Measurements from ENCODE around the gene CCN6. TPM values are rescaled to one million over a fixed set of nuclear protein-coding genes. Genes with fewer than 3 reads are reported as not detected.

CCN6 gene
- total and polyA plus RNA-seq, 10 donors: 0.03 TPM; not detected in 9

GRCh38 chr6:112031960-112032359 lies 21.9 kb upstream of the CCN6 start:
- no peak for DNase-seq
- H3K4me3 ChIP-seq: no peak overlapping the region
- H3K9me3 ChIP-seq: no peaks in the 10 kb centered on the region
- TF ChIP-seq POLR2AphosphoS5 (IDR thresholded peaks at IDR 0.05) (no peak), CTCF (IDR thresholded peaks at IDR 0.05 in 8 of 11, conservative IDR thresholded peaks at IDR 0.05 in 3 of 11) (no peak), POLR2A (IDR thresholded peaks at IDR 0.05) (no peak)
- 87 to 96% (median 92%) methylated on average over 6 of the region's 6 CpGs for WGBS, 5 donors
- H3K4me1 ChIP-seq: peaks cover 5 to 37% (median 18%) of the 10 kb centered on the region in 6 donors
- no peak overlapping the region for H3K27ac ChIP-seq
- no peaks in the 10 kb centered on the region for H3K36me3 ChIP-seq
- H3K27me3 ChIP-seq (replicated peaks in 1 of 7): no peaks in the 10 kb centered on the region
- intact Hi-C loops (cut with DNase I; ENCODE audit: low total_unique reads): no loop called here

GRCh38 chr6:112032728-112033127 lies 21.2 kb upstream of the CCN6 start:
- H3K4me1 ChIP-seq: peaks cover 5 to 29% (median 17%) of the 10 kb centered on the region in 6 donors
- TF ChIP-seq POLR2AphosphoS5 (IDR thresholded peaks at IDR 0.05) (no peak), POLR2A (IDR thresholded peaks at IDR 0.05) (no peak)
- H3K27ac ChIP-seq: no peak overlapping the region
- WGBS, 5 donors: 88 to 94% (median 90%) methylated on average over 6 of the region's 6 CpGs
- H3K9me3 ChIP-seq: no peaks in the 10 kb centered on the region
- no peak overlapping the region for H3K4me3 ChIP-seq
- H3K36me3 ChIP-seq: no peaks in the 10 kb centered on the region
- intact Hi-C loops (cut with DNase I; ENCODE audit: low total_unique reads): no loop called here
- no peak for DNase-seq
- H3K27me3 ChIP-seq (replicated peaks in 1 of 7): no peaks in the 10 kb centered on the region

- no peak for DNase-seq
- H3K27ac ChIP-seq: no peak overlapping the region
- no peaks in the 10 kb centered on the region for H3K27me3 ChIP-seq (replicated peaks in 1 of 7)
- peaks cover 0 to 17% (median 4%) of the 10 kb centered on the region in 6 donors for H3K4me1 ChIP-seq
- H3K36me3 ChIP-seq: no peaks in the 10 kb centered on the region
- intact Hi-C loops (cut with DNase I; ENCODE audit: low total_unique reads): no loop called here
- H3K9me3 ChIP-seq: no peaks in the 10 kb centered on the region
- H3K4me3 ChIP-seq: no peak overlapping the region
- TF ChIP-seq POLR2A (IDR thresholded peaks at IDR 0.05) (no peak), POLR2AphosphoS5 (IDR thresholded peaks at IDR 0.05) (no peak), CTCF (IDR thresholded peaks at IDR 0.05 in 8 of 11, conservative IDR thresholded peaks at IDR 0.05 in 3 of 11) (no peak)
- WGBS, 5 donors: 74 to 77% (median 76%) methylated on average over 6 of the region's 6 CpGs
Observed at GRCh38 chr6:112033791-112034615, 19.9 kb upstream of the CCN6 start.

- H3K4me1 ChIP-seq: peaks cover 0 to 11% (median 0%) of the 10 kb centered on the region in 6 donors
- WGBS, 5 donors: 91 to 95% (median 92%) methylated on average over 4 of the region's 4 CpGs
- H3K27ac ChIP-seq: no peak overlapping the region
- H3K9me3 ChIP-seq: no peaks in the 10 kb centered on the region
- H3K4me3 ChIP-seq: no peak overlapping the region
- intact Hi-C loops (cut with DNase I; ENCODE audit: low total_unique reads): no loop called here
- H3K36me3 ChIP-seq: no peaks in the 10 kb centered on the region
- TF ChIP-seq POLR2A (IDR thresholded peaks at IDR 0.05) (no peak), CTCF (IDR thresholded peaks at IDR 0.05 in 8 of 11, conservative IDR thresholded peaks at IDR 0.05 in 3 of 11) (no peak), POLR2AphosphoS5 (IDR thresholded peaks at IDR 0.05) (no peak)
- DNase-seq: no peak
- no peaks in the 10 kb centered on the region for H3K27me3 ChIP-seq (replicated peaks in 1 of 7)
Observed at GRCh38 chr6:112034616-112034995, 19.3 kb upstream of the CCN6 start.

Measured in spleen (tissue), 11 donors.